Nephron (organoid): ENCODE measurements around the gene NT5C2.

Experiments
- H3K27ac Mint-ChIP-seq, 3 experiments: 2 replicates each; pipeline ENCODE4 v1.8.0; 2020; ENCODE audit warnings: mixed read lengths in 3 of 3, mild to moderate bottlenecking in 2 of 3, moderate library complexity in 1 of 3
- H3K27me3 Mint-ChIP-seq: 2 replicates; pipeline ENCODE4 v1.8.0; 2021; ENCODE audit warnings: low read depth, mild to moderate bottlenecking, moderate library complexity, mixed read lengths
- H3K36me3 Mint-ChIP-seq: 2 replicates; pipeline ENCODE4 v1.8.0; 2020; ENCODE audit warnings: low read depth, mixed read lengths
- H3K4me1 Mint-ChIP-seq: 2 replicates; pipeline ENCODE4 v1.8.0; 2020; ENCODE audit warnings: mixed read lengths
- H3K4me3 Mint-ChIP-seq, 3 experiments: 2 replicates each; pipeline ENCODE4 v1.8.0; 2020; ENCODE audit warnings: mild to moderate bottlenecking in 3 of 3, mixed read lengths in 3 of 3, moderate library complexity in 2 of 3
- H3K9me3 Mint-ChIP-seq: 2 replicates; pipeline ENCODE4 v1.8.0; 2020; ENCODE audit warnings: mixed read lengths
- TF ChIP-seq, protein P1 (sequence below), 3 experiments: fragments of 200-600 bp; sonication (generic); IDR thresholded peaks; one replicate each; pipeline ENCODE4 v1.5.0; 2021; ENCODE audit warnings: antibody characterized with exemption in 3 of 3; ENCODE audit not compliant: unreplicated experiment in 3 of 3

Gene NT5C2

DNA sequence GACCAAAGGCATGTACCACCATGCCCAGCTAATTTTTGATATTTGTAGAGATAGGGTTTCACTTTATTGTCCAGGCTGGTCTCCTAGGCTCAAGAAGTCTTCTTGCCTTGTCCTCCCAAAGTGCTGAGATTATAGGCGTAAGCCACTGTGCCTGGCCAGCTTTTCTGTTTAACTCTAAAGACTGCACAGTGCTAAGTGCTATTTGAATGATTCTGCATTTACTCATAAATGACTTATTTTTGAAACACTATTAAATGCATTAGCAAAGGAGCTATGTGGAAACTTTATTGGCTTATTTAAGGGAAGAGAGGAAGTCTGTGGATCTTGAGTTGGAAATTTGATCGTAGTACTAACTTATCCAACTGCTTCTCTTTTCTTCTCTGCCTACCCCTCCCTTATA lies 89.1 kb downstream of the NT5C2 start:
- Mint-ChIP-seq H3K4me1 (peaks cover under 1% of the 10 kb centered on the region), H3K36me3 (peaks cover 38% of the 10 kb centered on the region), H3K27ac (no peak overlapping the region), H3K4me3 (no peak overlapping the region), H3K9me3 (no peaks in the 10 kb centered on the region), H3K27me3 (no peaks in the 10 kb centered on the region)
- TF ChIP-seq, protein P1, sequence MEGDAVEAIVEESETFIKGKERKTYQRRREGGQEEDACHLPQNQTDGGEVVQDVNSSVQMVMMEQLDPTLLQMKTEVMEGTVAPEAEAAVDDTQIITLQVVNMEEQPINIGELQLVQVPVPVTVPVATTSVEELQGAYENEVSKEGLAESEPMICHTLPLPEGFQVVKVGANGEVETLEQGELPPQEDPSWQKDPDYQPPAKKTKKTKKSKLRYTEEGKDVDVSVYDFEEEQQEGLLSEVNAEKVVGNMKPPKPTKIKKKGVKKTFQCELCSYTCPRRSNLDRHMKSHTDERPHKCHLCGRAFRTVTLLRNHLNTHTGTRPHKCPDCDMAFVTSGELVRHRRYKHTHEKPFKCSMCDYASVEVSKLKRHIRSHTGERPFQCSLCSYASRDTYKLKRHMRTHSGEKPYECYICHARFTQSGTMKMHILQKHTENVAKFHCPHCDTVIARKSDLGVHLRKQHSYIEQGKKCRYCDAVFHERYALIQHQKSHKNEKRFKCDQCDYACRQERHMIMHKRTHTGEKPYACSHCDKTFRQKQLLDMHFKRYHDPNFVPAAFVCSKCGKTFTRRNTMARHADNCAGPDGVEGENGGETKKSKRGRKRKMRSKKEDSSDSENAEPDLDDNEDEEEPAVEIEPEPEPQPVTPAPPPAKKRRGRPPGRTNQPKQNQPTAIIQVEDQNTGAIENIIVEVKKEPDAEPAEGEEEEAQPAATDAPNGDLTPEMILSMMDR (IDR thresholded peaks at IDR 0.05; ENCODE audit: unreplicated experiment in 3 of 3) = no peak

DNA sequence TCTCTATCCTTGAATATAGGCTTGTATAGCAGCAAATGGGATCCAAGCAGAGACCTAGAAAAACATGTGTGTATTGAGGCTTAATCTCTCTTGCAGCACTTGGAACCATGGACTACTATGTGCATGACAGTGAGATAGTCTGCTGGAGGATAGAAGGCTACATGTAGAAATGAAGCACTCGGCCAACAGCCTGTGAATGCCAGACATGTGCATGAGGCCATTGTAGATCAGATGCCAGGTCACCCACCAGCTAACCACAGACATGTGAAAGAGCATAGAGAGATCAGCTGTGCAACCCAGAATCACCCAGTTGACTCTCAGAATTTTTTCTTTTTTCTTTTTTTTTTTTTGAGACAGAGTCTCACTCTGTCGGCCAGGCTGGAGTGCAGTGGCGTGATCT lies 90.9 kb downstream of the NT5C2 start:
- Mint-ChIP-seq H3K27me3 (no peaks in the 10 kb centered on the region), H3K27ac (no peak overlapping the region), H3K36me3 (peaks cover 43% of the 10 kb centered on the region), H3K4me3 (no peak overlapping the region), H3K4me1 (no peaks in the 10 kb centered on the region), H3K9me3 (no peaks in the 10 kb centered on the region)
- TF ChIP-seq, protein P1 (IDR thresholded peaks at IDR 0.05; ENCODE audit: unreplicated experiment in 3 of 3) = no peak

DNA sequence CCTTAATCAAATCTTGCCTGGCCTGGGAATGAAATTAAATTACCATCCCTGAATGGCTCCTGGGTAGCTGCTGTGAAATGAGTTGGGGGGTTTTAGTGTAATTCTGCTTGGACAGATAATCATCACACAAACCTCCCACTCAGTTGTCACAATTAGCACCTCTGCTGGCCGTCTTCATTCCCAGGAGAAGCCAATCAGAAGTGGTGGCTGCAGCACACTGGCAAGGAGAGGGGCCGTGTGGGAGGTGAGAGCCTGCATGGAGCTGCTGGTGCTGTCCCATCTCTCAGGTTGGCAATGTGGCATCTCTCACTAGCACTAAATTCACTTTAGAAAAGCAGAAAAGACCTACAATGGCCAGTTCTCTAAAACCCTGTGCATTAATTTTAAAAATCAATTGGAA lies 92.5 kb downstream of the NT5C2 start:
- H3K36me3 Mint-ChIP-seq = peaks cover 55% of the 10 kb centered on the region
- H3K4me3 Mint-ChIP-seq = no peak overlapping the region
- no peaks in the 10 kb centered on the region for H3K4me1 Mint-ChIP-seq
- TF ChIP-seq, protein P1 (IDR thresholded peaks at IDR 0.05; ENCODE audit: unreplicated experiment in 3 of 3) = no peak
- no peak overlapping the region for H3K27ac Mint-ChIP-seq
- no peaks in the 10 kb centered on the region for H3K27me3 Mint-ChIP-seq
- no peaks in the 10 kb centered on the region for H3K9me3 Mint-ChIP-seq

DNA sequence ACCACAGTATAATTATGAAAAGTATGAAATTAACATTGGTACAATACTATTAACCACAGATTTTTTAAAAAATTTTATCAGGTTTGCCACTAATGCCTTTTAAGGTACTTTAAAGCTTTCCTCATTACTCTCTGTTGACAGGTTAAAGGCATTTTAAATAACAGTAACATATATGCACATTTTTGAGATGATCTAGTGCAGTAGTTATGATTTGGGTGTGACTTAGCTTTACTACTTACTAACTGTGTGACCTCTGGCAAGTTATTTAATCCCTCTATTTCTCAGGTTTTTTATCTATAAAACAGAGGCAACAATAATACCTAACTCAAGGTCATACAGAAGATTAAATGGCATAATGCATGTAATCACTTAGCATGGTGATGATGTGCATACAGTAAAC lies 94.8 kb downstream of the NT5C2 start:
- Mint-ChIP-seq H3K36me3 (peaks cover 68% of the 10 kb centered on the region), H3K4me3 (no peak overlapping the region), H3K9me3 (no peaks in the 10 kb centered on the region), H3K4me1 (no peaks in the 10 kb centered on the region), H3K27me3 (no peaks in the 10 kb centered on the region), H3K27ac (no peak overlapping the region)
- TF ChIP-seq, protein P1 (IDR thresholded peaks at IDR 0.05; ENCODE audit: unreplicated experiment in 3 of 3) = no peak

DNA sequence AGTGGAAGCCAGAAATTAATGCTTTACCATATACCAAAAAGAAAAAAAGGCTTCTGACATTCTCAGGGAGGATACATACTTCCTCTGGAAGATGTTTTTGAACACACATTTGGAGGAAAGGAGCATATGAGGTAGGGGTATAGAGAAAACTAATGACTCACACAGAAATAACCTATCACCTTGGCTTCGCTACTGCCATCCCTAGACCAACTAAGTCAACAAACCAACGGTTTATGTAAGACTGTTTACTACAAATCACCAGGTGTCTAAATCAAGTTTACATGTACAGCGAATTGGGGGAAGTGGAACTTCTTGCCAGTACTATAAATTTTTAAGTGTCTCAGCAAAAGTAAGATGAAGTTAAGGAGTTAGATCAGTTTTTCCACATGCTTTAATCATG lies 96.9 kb downstream of the NT5C2 start:
- TF ChIP-seq, protein P1 (IDR thresholded peaks at IDR 0.05; ENCODE audit: unreplicated experiment in 3 of 3) = no peak
- H3K36me3 Mint-ChIP-seq = peaks cover 73% of the 10 kb centered on the region
- no peak overlapping the region for H3K4me3 Mint-ChIP-seq
- H3K27me3 Mint-ChIP-seq = no peaks in the 10 kb centered on the region
- no peaks in the 10 kb centered on the region for H3K4me1 Mint-ChIP-seq
- no peak overlapping the region for H3K27ac Mint-ChIP-seq
- no peaks in the 10 kb centered on the region for H3K9me3 Mint-ChIP-seq

DNA sequence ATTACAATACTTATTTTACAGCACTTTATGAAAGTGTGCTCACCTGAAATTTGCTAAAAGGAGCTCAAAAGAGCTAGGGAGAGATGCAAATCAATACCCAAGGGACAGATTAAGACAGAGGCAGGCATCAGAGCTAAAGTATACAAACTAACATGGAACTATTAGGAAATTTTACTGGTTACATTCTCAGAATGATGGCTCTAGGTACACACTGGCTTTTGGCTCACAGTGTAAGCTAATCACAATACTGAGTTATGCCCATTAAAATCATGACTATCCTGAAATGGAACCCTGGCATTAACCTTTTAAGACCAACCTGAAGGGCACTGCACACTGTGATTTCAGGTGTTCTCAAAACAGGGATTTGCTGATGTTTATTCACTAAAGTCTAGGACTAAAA lies 98.1 kb downstream of the NT5C2 start:
- H3K27ac Mint-ChIP-seq = no peak overlapping the region
- TF ChIP-seq, protein P1 (IDR thresholded peaks at IDR 0.05; ENCODE audit: unreplicated experiment in 3 of 3) = no peak
- no peaks in the 10 kb centered on the region for H3K4me1 Mint-ChIP-seq

More for the DNA sequence above, 98.1 kb downstream of the NT5C2 start:
- peaks cover 77% of the 10 kb centered on the region for H3K36me3 Mint-ChIP-seq
- H3K27me3 Mint-ChIP-seq = no peaks in the 10 kb centered on the region
- no peak overlapping the region for H3K4me3 Mint-ChIP-seq
- no peaks in the 10 kb centered on the region for H3K9me3 Mint-ChIP-seq
